NCI-H524 treated with DMSO at 0.1 percent for 48 hours (cell line): ENCODE measurements around the gene PCDHGA11.
"Not testable (repeated sequence)": the region's sequence is repeated elsewhere in the genome, so short reads cannot be mapped to it uniquely, and the experiment has no call there.

Source experiments
- DNase-seq: peaks from one replicate; lab custom pipeline; 2025; lab: John Stamatoyannopoulos, UW

Gene PCDHGA11

GRCh38 chr5:141431286-141431685, 10.4 kb downstream of the PCDHGA11 start:
- DNase-seq: no peak

GRCh38 chr5:141432308-141432707, 11.5 kb downstream of the PCDHGA11 start:
- DNase-seq: not testable (repeated sequence)

- not testable (repeated sequence) for DNase-seq
Measured at GRCh38 chr5:141432726-141433125, 11.9 kb downstream of the PCDHGA11 start.

- no peak for DNase-seq
Measured at GRCh38 chr5:141434006-141434405, 13.2 kb downstream of the PCDHGA11 start.

- no peak for DNase-seq
Measured at GRCh38 chr5:141437221-141437620, 16.4 kb downstream of the PCDHGA11 start.

GRCh38 chr5:141439411-141440141, 18.7 kb downstream of the PCDHGA11 start:
- no peak for DNase-seq

- no peak for DNase-seq
Measured at GRCh38 chr5:141440341-141440740, 19.5 kb downstream of the PCDHGA11 start.

GRCh38 chr5:141441571-141442170, 20.8 kb downstream of the PCDHGA11 start:
- DNase-seq: no peak

GRCh38 chr5:141465351-141465750, 44.5 kb downstream of the PCDHGA11 start:
- DNase-seq: no peak
